SK-N-SH treated with all-trans-retinoic acid at 6 μM for 48 hours (cell line): Measurements from ENCODE around the gene PITPNC1.

Experiments
- ATAC-seq: fragments of 200-7000 bp; cut with Tn5 transposase; 3 replicates; pipeline ENCODE4 v1.9.1; 2020; ENCODE audit warnings: mild to moderate bottlenecking, moderate library complexity
- ARNTL ChIP-seq: fragments of 450-650 bp; formaldehyde crosslinking; IDR thresholded peaks from 2 replicates; pipeline ENCODE4 v1.5.0; 2020; ENCODE audit warnings: low read depth, mild to moderate bottlenecking, moderate library complexity, borderline replicate concordance
- BACH2 ChIP-seq: fragments of 250-450 bp; sonication (Bioruptor Pico); IDR thresholded peaks from 2 replicates; pipeline ENCODE4 v1.9.0; 2021; ENCODE audit warnings: mild to moderate bottlenecking, borderline replicate concordance
- GLIS3 ChIP-seq: fragments of 250-450 bp; sonication (Bioruptor Pico); IDR thresholded peaks from 2 replicates; pipeline ENCODE4 v1.5.0; 2020; ENCODE audit warnings: mild to moderate bottlenecking, moderate library complexity
- ISL1 ChIP-seq: fragments of 250-450 bp; sonication (Bioruptor Pico); IDR thresholded peaks from 2 replicates; pipeline ENCODE4 v2.1.2; 2022; ENCODE audit warnings: mild to moderate bottlenecking, moderate library complexity
- OSR1 ChIP-seq: fragments of 250-450 bp; sonication (Bioruptor Pico); IDR thresholded peaks from 2 replicates; pipeline ENCODE4 v1.8.0; 2022; ENCODE audit warnings: moderate library complexity, mild to moderate bottlenecking, inconsistent platforms
- PATZ1 ChIP-seq: fragments of 250-450 bp; sonication (Bioruptor Pico); IDR thresholded peaks from 2 replicates; pipeline ENCODE4 v1.8.0; 2020; ENCODE audit warnings: mild to moderate bottlenecking, moderate library complexity, borderline replicate concordance
- POU6F1 ChIP-seq: fragments of 250-450 bp; sonication (Bioruptor Pico); IDR thresholded peaks from 2 replicates; pipeline ENCODE4 v1.8.0; 2021; ENCODE audit warnings: low read depth, mild to moderate bottlenecking, moderate library complexity, borderline replicate concordance
- RARB ChIP-seq: fragments of 250-450 bp; sonication (Bioruptor Pico); IDR thresholded peaks from 2 replicates; pipeline ENCODE4 v1.8.0; 2021; ENCODE audit warnings: mild to moderate bottlenecking, moderate library complexity
- TCF4 ChIP-seq: fragments of 250-450 bp; sonication (Bioruptor Pico); IDR thresholded peaks from 2 replicates; pipeline ENCODE4 v1.8.0; 2021; ENCODE audit warnings: mild to moderate bottlenecking, moderate library complexity, borderline replicate concordance
- ZFP3 ChIP-seq: fragments of 250-450 bp; sonication (Bioruptor Pico); IDR thresholded peaks from 2 replicates; pipeline ENCODE4 v1.5.0; 2020; ENCODE audit warnings: mild to moderate bottlenecking, moderate library complexity
- ZFP30 ChIP-seq: fragments of 450-650 bp; formaldehyde crosslinking; IDR thresholded peaks from 2 replicates; pipeline ENCODE4 v1.5.0; 2022; ENCODE audit warnings: mild to moderate bottlenecking, moderate library complexity
- ZNF565 ChIP-seq: fragments of 450-650 bp; formaldehyde crosslinking; conservative IDR thresholded peaks from 2 replicates; pipeline ENCODE4 v1.5.0; 2020; ENCODE audit warnings: low read depth, mild to moderate bottlenecking, moderate library complexity
- ZNF70 ChIP-seq: fragments of 450-650 bp; formaldehyde crosslinking; IDR thresholded peaks from 2 replicates; pipeline ENCODE4 v1.5.0; 2020; ENCODE audit warnings: mild to moderate bottlenecking, moderate library complexity
- ZNF8 ChIP-seq: fragments of 450-650 bp; formaldehyde crosslinking; IDR thresholded peaks from 2 replicates; pipeline ENCODE4 v1.5.0; 2020; ENCODE audit warnings: mild to moderate bottlenecking, moderate library complexity

The PITPNC1 gene

GRCh38 chr17:67376415-67376736 is 705 bp upstream of the PITPNC1 start (continued):
- TF ChIP-seq PATZ1 (CRISPR knock-in tag) (no peak; the same call in 1 of the 2 replicates), GLIS3 (CRISPR knock-in tag) (no peak)

- peak; percentile 7 for ATAC-seq
- no peak for TF ChIP-seq ZNF565 (CRISPR knock-in tag)
- TF ChIP-seq POU6F1, result no peak
- TF ChIP-seq ISL1 (CRISPR knock-in tag), result no peak
- no peak for TF ChIP-seq TCF4 (CRISPR knock-in tag)
Observed at GRCh38 chr17:67377488-67378453, 690 bp downstream of the PITPNC1 start.

- TF ChIP-seq ZNF70 (CRISPR knock-in tag), result no peak
- peak; percentile 89 for TF ChIP-seq GLIS3 (CRISPR knock-in tag)
- TF ChIP-seq ZNF8 (CRISPR knock-in tag), result 0 out of 2 replicates have a peak, but pooled peaks have one; percentile 39
- no peak for TF ChIP-seq OSR1 (CRISPR knock-in tag)
- 0 out of 2 replicates have a peak, but pooled peaks have one; percentile 71 for TF ChIP-seq PATZ1 (CRISPR knock-in tag)
- peak; percentile 33 for ATAC-seq
Observed at GRCh38 chr17:67378454-67379250, 1.6 kb downstream of the PITPNC1 start.

- ATAC-seq, result no peak
- TF ChIP-seq ZFP3 (no peak), BACH2 (no peak), POU6F1 (no peak), PATZ1 (CRISPR knock-in tag) (no peak), GLIS3 (CRISPR knock-in tag) (no peak), TCF4 (CRISPR knock-in tag) (no peak), OSR1 (CRISPR knock-in tag) (no peak), ARNTL (CRISPR knock-in tag) (no peak)
Observed at GRCh38 chr17:67379251-67379630, 2.2 kb downstream of the PITPNC1 start.

- TF ChIP-seq RARB (CRISPR knock-in tag) (no peak), ZNF70 (CRISPR knock-in tag) (no peak), ZFP30 (CRISPR knock-in tag) (no peak), POU6F1 (no peak), ZNF565 (CRISPR knock-in tag) (no peak), PATZ1 (CRISPR knock-in tag) (no peak)
- no peak for ATAC-seq
Observed at GRCh38 chr17:67381929-67382257, 4.8 kb downstream of the PITPNC1 start.
